K562 (cell line): ENCODE results near the gene ADORA3. TPM values are rescaled to one million over a fixed set of nuclear protein-coding genes. Genes with fewer than 3 reads are reported as not detected.

ENCODE experiments used
- ELF1 ChIP-seq: fragments of 200-800 bp; sonication (Bioruptor generic); IDR thresholded peaks from 2 replicates; pipeline ENCODE4 v1.6.1; 2016; ENCODE audit warnings: missing genetic modification characterization, missing compliant biosample characterization
- ESRRA ChIP-seq: fragments of 450-650 bp; IDR thresholded peaks from 2 replicates; pipeline ENCODE4 v1.6.1; 2014; ENCODE audit warnings: low read depth, mild to moderate bottlenecking, moderate library complexity, borderline replicate concordance
- FUS ChIP-seq: fragments of 200-400 bp; formaldehyde crosslinking; optimal IDR thresholded peaks from 2 replicates; pipeline ENCODE3; 2017; ENCODE audit warnings: low read depth, low read length
- HDAC6 ChIP-seq: IDR thresholded peaks from 2 replicates; pipeline ENCODE4 v1.6.1; 2012; ENCODE audit warnings: low read depth, mild to moderate bottlenecking, control low read depth, inconsistent platforms, low read length, moderate library complexity
- HNRNPH1 ChIP-seq: fragments of 200-400 bp; formaldehyde crosslinking; optimal IDR thresholded peaks from 2 replicates; pipeline ENCODE3; 2017; ENCODE audit warnings: low read depth, mild to moderate bottlenecking, low read length, moderate library complexity
- ILK ChIP-seq: fragments of 450-650 bp; IDR thresholded peaks from 2 replicates; pipeline ENCODE4 v1.6.1; 2016; ENCODE audit warnings: missing genetic modification characterization, low read depth, mild to moderate bottlenecking, missing compliant biosample characterization, moderate library complexity, borderline replicate concordance
- KAT2B ChIP-seq: IDR thresholded peaks from one replicate; pipeline ENCODE4 v1.6.1; 2012; ENCODE audit warnings: low read depth, mild to moderate bottlenecking, control low read depth, inconsistent platforms, low read length, moderate library complexity
- KDM2B ChIP-seq: fragments of 250-450 bp; sonication (Bioruptor Pico); IDR thresholded peaks from 2 replicates; pipeline ENCODE4 v1.8.0; 2021; ENCODE audit warnings: mild to moderate bottlenecking, moderate library complexity
- MAFK ChIP-seq: IDR thresholded peaks from 2 replicates; pipeline ENCODE4 v1.6.1; 2011; ENCODE audit warnings: low read length, improper control_type of control experiment
- RFX1 ChIP-seq: fragments of 450-650 bp; IDR thresholded peaks from 2 replicates; pipeline ENCODE4 v1.6.1; 2016; ENCODE audit warnings: mild to moderate bottlenecking, moderate library complexity
- SMAD2 ChIP-seq: fragments of 150-350 bp; IDR thresholded peaks from 2 replicates; pipeline ENCODE4 v1.6.1; 2014; ENCODE audit warnings: low read depth, mild to moderate bottlenecking, low read length
- SREBF2 ChIP-seq: sonication (generic); formaldehyde crosslinking; IDR thresholded peaks from 2 replicates; pipeline ENCODE4 v1.4.0; 2020; ENCODE audit warnings: mild to moderate bottlenecking, missing genetic modification reagents
- ZNF311 ChIP-seq: fragments of 250-450 bp; sonication (Bioruptor Pico); IDR thresholded peaks from 2 replicates; pipeline ENCODE4 v1.4.0; 2020; ENCODE audit warnings: mild to moderate bottlenecking, moderate library complexity
- ZNF507 ChIP-seq: conservative IDR thresholded peaks from 2 replicates; pipeline ENCODE4 v1.6.1; 2017; ENCODE audit warnings: missing genetic modification characterization, missing compliant biosample characterization
- polyA plus RNA-seq, 8 experiments: library from polyadenylated mRNA; depleted of rRNA in 4 of 8; stranded (reverse) in 5 of 8; unstranded in 3 of 8; fragments of >200 nt; fragmentation: Nextera tagmentation in 2 of 8; fragmentation: Illumina TruSeq in 1 of 8; extraction: Ambion mirVana in 2 of 8; extraction: Trizol in 1 of 8; gene quantifications; 2 replicates each; pipeline versions ENCODE4 v1.2.1 to v1.2.3, GENCODE V29; 2011 to 2014; ENCODE audit warnings: inconsistent platforms in 1 of 8, missing spikeins in 1 of 8
- total RNA-seq, 7 experiments: library from RNA; depleted of rRNA in 6 of 7; stranded (reverse); fragments of >200 nt in 6 of 7; fragmentation: Illumina TruSeq in 2 of 7; extraction: Trizol in 2 of 7; gene quantifications; 2 replicates each; pipeline versions ENCODE4 v1.2.1 to v1.2.3, GENCODE V29; 2011 to 2021; ENCODE audit warnings: low replicate concordance in 1 of 7
- TF ChIP-seq, protein P1 (sequence below), 2 experiments: fragments of 450-650 bp; conservative IDR thresholded peaks; 2 replicates each; pipeline ENCODE4 v1.6.1; 2017; ENCODE audit warnings: mild to moderate bottlenecking in 2 of 2, moderate library complexity in 2 of 2
- TF ChIP-seq, protein P2 (sequence below), 2 experiments: fragments of 450-650 bp; IDR thresholded peaks; 2 replicates each; pipeline ENCODE4 v1.6.1; 2016; ENCODE audit warnings: mild to moderate bottlenecking in 2 of 2, borderline replicate concordance in 1 of 2, low read depth in 1 of 2, moderate library complexity in 1 of 2

The ADORA3 gene
- total and polyA plus RNA-seq, 9 of the 15 experiments (the other 6 are each of a cell fraction or from before 2014, with no cell fraction given) = 0.09 to 0.35 (median 0.16) TPM; not detected in 3

DNA sequence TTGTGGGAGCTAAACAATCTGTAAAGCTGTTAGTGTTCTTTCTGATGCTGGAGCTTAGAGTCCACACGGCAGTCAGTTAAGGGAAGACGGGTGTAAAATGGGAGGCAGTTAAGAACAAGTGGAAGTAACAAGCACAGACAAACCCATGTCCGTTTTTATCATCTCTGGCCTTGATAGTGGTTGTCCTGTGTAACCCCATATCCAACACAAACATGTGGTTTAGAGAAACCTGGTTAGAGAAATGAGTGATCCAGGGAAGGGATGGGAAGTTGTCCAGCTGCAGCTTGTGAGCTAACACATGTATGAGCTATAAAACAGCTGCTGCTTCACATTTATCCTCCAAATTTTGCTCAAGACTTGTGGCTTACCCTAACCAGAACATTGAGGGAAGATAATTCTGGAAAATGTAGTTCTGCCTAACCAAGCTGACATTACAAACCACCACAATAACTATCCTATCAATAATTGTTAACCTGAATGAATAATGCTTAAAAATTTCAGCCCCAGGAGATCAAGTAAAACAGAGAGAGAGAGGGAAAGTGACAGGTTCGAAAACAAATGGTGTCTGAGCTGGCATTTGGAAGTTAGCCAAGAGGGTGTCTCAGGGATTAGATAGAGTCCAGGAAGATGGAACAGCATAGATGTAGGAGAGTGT, 40.3 kb downstream of the ADORA3 start (continued):
- TF ChIP-seq, protein P1, sequence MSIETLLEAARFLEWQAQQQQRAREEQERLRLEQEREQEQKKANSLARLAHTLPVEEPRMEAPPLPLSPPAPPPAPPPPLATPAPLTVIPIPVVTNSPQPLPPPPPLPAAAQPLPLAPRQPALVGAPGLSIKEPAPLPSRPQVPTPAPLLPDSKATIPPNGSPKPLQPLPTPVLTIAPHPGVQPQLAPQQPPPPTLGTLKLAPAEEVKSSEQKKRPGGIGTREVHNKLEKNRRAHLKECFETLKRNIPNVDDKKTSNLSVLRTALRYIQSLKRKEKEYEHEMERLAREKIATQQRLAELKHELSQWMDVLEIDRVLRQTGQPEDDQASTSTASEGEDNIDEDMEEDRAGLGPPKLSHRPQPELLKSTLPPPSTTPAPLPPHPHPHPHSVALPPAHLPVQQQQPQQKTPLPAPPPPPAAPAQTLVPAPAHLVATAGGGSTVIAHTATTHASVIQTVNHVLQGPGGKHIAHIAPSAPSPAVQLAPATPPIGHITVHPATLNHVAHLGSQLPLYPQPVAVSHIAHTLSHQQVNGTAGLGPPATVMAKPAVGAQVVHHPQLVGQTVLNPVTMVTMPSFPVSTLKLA (conservative IDR thresholded peaks at IDR 0.05) = 0 out of 4 replicates have a peak, but pooled peaks of 1 of the 2 experiments have one; percentile 21
- no peak for TF ChIP-seq MAFK
- no peak for TF ChIP-seq ELF1 (tag)
- no peak for TF ChIP-seq KDM2B
- no peak for TF ChIP-seq ILK
- no peak for TF ChIP-seq ZNF311 (CRISPR knock-in tag)
- no peak for TF ChIP-seq SREBF2 (CRISPR knock-in tag)
- no peak for TF ChIP-seq ESRRA
- TF ChIP-seq KAT2B = no peak
- TF ChIP-seq ZNF507 = no peak
- TF ChIP-seq SMAD2 = no peak
- TF ChIP-seq RFX1 = no peak
- no peak for TF ChIP-seq HDAC6
- TF ChIP-seq, protein P2, sequence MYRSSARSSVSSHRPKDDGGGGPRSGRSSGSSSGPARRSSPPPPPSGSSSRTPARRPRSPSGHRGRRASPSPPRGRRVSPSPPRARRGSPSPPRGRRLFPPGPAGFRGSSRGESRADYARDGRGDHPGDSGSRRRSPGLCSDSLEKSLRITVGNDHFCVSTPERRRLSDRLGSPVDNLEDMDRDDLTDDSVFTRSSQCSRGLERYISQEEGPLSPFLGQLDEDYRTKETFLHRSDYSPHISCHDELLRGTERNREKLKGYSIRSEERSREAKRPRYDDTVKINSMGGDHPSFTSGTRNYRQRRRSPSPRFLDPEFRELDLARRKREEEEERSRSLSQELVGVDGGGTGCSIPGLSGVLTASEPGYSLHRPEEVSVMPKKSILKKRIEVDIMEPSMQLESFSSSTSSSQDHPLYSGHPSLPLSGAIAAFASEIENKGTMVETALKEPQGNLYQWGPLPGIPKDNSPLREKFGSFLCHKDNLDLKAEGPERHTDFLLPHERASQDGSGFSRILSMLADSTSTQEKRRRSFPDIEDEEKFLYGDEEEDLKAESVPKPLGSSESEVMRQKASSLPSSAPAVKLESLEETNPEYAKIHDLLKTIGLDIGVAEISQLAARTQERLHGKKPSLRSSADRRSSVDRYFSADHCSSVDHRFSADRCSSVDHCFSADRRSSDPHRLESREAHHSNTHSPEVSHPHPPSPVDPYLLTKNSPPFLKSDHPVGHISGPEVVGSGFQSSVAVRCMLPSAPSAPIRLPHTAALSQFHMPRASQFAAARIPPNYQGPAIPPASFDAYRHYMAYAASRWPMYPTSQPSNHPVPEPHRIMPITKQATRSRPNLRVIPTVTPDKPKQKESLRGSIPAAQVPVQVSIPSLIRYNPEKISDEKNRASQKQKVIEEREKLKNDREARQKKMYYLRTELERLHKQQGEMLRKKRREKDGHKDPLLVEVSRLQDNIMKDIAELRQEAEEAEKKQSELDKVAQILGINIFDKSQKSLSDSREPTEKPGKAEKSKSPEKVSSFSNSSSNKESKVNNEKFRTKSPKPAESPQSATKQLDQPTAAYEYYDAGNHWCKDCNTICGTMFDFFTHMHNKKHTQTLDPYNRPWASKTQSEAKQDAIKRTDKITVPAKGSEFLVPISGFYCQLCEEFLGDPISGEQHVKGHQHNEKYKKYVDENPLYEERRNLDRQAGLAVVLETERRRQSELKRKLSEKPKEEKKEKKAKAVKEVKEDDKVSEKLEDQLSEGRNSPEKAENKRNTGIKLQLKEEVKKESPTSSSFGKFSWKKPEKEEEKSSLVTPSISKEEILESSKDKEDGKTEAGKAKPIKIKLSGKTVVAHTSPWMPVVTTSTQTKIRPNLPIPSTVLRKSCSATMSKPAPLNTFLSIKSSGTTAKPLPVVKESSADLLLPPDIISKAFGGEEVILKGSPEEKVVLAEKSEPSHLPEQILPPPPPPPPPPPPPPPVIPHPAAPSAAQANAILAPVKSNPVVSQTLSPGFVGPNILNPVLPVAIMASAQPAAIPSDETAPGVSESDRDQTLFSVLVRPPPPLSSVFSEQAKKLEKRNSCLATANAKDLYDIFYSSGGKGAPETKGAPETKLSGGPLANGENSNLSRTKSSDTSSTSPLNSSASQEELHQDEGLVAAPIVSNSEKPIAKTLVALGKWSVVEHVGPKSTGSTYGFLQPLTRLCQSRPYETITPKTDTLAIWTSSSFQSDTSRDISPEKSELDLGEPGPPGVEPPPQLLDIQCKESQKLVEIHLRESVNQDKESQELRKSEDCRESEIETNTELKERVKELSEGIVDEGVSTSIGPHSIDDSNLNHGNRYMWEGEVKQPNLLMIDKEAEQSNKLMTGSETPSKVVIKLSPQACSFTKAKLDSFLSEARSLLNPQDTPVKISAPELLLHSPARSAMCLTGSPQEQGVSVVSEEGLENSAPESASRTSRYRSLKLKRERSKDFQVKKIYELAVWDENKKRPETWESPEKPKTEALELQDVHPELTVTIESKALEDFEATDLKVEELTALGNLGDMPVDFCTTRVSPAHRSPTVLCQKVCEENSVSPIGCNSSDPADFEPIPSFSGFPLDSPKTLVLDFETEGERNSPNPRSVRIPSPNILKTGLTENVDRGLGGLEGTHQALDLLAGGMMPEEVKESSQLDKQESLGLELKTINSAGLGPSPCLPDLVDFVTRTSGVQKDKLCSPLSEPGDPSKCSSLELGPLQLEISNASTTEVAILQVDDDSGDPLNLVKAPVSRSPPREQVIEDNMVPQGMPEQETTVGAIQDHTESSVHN (IDR thresholded peaks at IDR 0.05; ENCODE audit: borderline replicate concordance in 1 of 2, low read depth in 1 of 2) = no peak
- TF ChIP-seq FUS = no peak
- TF ChIP-seq HNRNPH1 = no peak
